Stimulated activated CD8-positive, alpha-beta memory T cell treated with anti-CD3 and anti-CD28 coated beads, Interleukin-7, amount 100 ng/mL, for 24 hours (primary cell): ENCODE measurements around the gene TUBA8.
"Not testable (repeated sequence)": the region's sequence is repeated elsewhere in the genome, so short reads cannot be mapped to it uniquely, and the experiment has no call there.

Source experiments
- DNase-seq: peaks from one replicate; pipeline ENCODE4 v3.0.0-alpha.2; 2020; ENCODE audit warnings: low read depth

TUBA8 gene

DNA sequence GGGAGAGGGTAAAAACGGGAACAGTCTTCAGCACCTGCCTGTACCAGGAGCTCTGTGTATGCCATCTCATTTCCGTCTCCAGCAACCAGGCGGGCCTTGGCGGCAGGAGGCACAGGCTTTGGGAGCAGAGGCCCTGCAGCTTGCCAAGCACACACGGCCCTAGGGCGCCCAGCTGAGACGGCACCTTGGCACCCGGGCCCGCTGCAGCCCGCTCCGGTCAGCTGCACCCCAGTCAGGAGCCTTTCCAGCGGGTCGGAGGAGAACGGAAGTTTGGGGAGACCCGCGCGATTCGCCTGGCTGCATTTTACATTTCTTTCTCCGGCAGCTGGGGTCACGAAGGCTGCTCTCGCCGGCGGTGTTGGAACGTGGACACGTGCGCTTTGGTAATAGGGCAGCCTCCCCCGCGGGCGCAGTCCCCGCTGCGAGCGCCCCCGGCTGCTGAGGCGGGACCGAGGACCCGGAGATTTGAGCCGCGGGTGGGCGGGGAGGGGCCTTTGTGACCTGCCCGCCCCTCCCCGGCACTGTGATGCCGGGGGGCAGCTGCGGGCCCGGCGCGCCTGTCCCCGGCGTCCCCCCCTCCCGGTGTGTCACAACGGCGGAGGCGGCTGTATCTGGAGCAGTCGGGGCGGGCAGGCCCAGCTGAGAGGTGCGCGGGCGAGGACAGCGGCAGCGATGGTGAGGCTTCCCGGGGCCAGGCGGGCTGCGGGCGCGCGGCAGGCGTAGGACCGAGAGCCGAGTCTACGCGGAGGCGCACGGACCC, at the start of gene TUBA8:
Gene TUBA8, plus strand, starts transcription at position 616 of the 760 bp plus-strand sequence. Its CDS starts 57 bp downstream, at position 673.
- no peak for DNase-seq

DNA sequence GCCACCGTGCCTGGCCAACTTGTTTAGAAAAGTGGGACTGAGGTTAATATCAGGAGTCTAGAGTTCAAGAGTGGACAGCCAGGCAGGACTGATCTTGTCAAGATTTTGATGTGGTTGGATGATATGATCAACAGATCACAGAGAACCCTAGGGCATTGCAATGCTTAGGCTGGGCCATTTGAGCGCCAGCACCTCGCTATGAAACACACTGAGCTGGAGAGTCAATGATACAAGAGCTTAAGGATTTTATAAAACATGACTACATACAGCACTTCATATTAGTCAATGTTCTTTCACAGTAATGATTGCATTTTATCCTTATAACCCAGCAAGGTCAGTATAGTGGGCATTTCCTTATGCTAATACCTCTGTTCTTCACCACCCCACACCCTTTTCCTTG, 48.2 kb upstream of the TUBA8 start:
- no peak for DNase-seq

DNA sequence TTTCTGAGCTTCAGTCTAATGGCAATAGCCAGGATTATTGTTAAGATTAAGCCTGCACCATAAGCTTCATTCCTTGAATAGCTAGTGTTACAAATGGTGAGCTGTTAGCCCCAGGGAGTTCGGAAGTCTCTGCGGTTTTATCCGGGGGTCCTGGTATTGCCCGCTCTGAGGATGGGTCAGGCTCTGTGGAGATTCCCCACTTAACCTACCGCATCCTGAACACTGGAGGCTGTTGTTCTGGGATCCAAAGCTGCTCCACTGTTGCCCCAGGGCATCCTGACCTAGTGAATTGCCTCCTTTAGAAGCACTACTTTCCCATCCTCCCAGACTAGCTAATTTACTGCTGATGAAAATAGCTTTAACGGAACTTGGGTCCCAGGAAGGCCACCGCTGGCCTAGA, 47.3 kb upstream of the TUBA8 start:
- DNase-seq = no peak

DNA sequence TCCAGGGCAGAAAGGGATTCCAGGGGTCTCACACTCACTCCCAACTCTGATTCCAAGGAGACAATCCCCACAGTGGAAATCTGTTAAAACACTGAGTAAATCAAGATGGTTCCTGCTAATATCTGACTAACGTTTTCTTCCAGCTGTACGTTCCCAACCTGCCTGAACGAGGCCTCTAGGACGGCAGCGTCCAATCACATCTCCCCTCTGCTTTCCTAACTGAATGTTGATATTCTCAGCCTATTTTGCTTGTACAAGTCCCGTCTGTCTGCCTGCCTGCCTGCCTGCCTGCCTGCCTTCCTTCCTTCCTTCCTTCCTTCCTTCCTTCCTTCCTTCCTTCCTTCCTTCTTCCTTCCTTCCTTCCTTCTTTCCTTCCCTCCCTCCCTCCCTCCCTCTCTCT, 46.9 kb upstream of the TUBA8 start:
- not testable (repeated sequence) for DNase-seq

DNA sequence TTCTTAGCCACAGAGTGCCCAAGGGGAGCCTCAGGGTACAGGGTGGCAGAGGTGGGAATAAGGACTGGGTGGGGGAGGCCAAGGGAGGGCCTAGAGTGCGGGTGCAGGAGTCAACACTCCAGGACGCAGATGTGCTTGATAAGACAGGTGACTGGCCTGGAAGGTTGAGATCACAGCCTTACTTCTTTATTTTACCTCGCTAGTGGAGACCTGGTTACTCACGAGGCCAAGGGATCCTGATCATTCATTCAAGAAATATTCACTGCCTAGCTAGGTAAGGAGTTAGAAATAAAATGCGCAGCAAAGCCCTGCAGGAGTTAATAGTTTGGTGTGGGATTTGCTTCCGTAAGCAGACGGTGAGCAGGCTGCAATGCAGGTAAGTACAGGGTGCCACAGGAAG, 46.0 kb upstream of the TUBA8 start:
- DNase-seq = no peak

DNA sequence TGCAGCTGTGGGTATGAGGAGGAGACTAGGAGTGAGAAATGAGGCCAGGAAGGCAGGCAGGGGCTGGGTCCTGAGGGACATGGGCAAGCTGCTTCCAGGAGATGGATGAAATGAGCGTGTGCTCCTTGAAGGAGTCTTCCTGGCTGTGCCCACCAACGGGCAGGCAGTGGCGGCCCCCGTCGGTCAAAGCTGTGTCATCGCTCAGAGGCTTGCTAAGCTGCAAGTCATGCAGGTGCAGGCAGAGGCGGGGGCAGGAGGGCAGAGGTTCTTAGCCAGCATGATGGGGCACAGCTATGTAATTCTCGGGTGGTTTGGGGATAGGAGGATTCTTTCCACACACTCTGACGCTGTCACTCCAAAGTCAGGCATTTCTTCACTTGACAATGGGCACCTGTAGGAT, 45.4 kb upstream of the TUBA8 start:
- DNase-seq = no peak

DNA sequence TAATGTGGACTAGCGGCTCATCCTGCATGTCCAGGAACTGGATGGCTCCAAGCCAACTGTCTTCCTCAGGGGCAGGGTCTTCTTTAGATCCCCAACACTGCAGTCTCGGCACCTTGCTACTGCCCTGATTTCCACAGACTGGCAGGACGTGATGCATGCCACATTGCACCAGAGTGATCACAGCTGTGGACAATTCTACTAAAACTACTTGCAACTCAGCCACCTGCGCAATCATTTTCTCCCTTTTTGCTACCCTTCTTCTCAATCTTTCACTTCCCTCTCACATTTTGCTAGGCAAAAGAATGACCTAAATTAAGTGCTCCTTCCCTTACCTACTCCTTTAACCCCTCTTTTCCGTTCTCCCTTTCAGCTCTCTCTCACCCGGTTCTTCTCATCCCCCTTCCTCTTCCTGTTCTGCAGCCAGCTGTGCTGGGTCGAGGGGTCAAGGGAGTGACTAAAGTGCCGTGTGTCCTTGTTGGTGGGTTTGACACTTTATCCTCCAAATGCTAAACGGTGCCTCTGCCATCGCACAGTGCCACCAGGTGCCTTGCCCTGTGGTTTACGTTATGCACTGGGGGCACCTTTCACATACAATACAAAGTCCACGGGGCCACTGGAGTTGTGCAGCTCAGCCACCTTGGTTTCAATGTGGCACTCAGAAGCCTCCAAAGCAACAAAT, 44.3 kb upstream of the TUBA8 start:
- DNase-seq = no peak

DNA sequence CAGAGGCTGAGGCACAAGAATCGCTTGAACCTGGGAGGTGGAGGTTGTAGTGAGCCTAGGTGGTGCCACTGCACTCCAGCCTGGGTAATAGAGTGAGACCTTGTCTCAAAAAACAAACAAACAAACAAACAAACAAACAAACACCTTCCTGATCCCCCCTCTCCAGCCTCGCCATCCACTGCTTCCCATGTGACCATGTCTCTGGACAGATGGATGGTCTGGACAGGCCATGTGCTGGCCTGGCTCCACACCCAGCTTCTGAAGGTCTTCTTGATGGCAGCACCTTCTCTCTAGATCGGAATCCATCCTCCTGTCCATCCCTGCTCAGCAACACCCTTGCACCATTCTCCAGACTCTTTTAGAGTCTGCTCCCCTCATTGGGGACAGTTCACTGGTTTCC, 43.5 kb upstream of the TUBA8 start:
- DNase-seq = no peak

DNA sequence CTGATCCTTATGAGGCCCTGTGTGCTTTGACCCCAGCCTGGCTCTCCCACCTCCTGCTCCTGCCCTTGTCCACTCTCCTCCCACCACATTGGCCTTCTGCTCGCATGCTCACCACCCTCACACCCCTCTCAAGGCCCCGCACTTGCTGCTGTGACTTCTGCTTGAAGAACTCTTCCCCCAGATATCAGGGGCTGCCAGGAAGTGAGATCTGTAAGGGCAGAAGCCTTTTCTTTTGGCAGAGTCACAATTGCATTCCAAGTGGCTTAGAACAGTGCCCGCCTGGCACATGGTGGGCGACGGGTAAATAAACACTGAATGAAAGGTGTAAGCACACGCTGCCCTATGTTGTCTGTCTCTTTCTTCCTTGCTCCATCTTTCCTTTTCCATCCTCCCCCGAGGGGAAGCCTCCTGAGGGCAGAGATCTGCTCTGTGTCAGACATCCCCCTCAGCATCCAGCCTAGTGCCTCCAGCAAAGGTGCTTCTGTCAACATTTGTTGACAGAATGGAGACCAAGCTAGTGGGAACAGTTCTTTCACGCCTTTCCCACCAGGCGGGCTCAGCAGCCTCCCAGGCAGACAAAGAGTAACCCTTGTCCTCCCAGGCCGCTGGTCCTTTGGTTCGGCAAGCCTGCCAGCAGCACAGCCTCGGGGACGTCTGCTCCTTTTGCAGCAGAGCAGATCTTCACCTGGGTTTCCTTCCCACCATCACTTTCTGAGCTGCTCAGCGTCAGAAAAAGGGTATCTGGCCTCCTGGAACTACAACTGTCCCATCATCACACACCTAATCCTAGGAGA, 42.9 kb upstream of the TUBA8 start:
- DNase-seq = no peak

DNA sequence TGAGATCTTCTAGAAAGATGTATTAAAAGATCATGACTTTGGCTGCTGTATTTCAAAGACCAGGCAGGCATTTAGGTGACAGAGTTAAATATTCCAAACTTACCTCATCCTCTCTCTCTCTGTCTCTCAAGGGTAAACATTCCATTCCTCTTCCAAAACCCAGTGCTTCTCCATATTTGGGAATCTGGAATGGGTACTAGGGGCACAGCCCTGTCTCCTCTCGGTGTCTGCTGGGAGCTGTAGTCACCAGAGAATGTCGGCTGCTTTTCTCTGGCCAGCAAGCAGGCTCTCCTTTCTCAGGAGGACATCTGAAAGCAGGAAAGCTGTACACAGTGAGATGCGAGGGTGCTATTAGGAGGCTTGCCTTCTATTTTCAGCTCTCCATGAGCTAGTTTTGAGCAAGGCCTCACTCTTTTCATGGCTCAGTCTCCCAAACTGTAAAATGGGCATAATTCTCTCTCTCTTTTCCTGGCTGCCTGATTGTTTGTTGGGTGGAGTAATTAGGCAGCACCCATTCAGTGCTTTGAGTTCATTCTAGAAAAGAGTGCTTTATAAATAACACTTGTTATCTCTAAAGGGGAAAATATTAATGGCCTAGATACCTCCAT, 42.1 kb upstream of the TUBA8 start:
- DNase-seq = no peak

DNA sequence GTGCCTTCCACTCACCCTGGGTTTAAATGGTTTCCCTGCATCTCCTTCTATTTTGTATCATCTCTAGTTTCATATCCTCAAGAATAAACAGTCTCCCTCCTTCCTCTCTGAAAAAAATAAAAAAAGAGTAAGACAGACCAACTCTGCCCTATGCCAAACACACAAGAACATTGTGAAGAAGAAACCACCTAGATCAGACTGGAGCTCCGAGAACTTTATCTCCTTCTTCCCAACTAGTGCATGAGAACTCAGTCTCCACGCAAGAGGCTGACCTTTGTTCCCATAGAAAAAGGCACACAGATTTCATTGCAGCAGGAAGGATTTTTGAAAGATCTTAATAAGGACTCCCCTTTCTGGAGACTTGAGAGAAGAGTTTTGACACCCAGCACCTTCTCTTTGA, 41.6 kb upstream of the TUBA8 start:
- DNase-seq = no peak

DNA sequence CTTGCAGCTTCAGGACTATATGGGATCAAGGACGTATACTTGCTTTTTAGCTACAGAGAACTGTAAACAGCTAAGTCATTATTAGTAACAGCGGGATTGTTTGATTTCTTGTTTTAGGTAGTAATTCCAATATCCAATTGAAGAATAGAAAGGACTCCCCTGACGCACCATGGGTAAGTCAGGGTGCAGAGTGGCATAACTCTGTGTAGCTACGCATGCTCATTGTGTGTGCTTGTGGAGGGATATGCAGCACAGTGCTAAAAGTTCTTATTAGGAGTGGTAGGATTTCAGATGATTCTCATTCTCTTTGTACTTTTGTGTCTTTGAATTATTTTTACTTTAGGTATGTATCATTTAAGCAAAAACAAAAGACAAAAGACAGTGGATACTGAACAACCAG, 40.6 kb upstream of the TUBA8 start:
- DNase-seq = no peak

DNA sequence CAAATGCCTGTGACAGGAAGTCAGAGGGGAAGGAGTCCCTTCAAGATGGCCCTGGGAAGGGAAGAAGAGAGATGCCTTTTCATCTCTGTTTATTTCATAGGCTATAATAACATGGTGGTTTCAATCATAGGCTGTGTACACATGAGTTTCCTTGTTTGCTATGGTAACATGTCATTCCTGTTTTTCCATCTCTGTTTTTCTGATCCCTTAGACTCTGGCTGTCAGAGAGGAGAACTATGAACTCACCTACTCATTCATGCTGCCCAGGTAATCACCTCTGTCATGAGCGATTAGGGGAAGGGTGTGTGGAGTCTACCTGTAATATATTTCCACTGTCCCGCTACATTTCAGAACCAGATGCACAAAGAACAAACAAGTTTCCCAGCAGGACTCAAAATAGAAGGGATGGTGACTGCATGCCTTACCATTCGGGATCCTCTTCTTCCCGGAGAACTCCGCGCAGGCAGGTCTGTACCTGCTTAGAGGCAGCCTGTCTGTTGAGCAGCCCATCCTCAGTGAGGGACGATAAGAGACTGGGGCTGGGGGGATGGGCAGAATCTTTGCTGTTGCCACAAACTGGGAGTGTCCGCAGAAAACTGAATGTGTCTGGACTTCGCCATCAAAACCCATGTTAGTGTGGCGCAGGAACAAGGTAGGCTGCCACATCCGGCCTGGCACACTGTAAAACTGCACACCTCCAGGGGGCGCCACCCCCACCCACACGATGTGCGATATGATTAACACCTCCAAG, 39.9 kb upstream of the TUBA8 start:
- no peak for DNase-seq

DNA sequence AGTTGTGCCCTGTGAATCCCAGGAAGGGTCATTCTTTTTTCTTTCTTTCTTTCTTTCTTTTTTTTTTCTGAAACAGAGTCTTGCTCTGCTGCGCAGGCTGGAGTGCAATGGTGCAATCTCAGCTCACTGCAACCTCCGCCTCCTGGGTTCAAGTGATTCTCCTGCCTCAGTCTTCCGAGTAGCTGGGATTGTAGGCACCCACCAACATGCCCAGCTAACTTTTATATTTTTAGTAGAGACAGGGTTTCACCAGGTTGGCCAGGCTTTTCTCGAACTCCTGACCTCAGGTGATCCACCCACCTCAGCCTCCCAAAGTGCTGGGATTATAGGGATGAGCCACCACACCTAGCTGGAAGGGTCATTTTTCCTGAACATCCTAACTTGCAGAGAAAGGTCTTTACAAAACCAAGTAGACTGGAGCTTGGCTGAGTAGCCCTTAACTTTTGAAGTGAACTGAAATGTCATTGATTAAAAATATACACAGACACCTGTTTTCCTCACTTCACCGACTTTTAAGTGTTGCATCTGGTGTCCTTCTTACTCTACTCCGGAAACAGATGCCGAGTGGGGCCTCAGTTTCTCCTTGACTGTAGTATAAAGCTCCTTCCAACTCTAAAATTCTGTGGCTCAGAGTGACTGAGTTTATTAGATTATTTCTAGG, 39.2 kb upstream of the TUBA8 start:
- DNase-seq = not testable (repeated sequence)

DNA sequence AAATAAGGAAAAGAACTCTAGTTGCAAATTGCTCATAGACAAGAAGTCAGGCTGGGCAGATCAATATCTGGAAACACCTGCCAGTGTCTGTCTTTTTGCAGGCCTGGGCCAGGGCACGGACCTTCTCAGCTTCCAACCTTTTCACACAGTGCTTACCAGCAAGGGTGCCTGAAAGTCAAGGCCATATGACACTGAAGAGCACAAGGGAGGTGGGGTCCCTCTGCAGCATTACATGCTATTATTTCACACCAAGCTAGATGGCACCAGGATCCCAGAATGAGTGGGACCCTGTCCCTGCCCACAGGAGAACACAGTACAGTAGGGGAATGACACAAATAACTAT, 38.7 kb upstream of the TUBA8 start:
- DNase-seq = no peak

DNA sequence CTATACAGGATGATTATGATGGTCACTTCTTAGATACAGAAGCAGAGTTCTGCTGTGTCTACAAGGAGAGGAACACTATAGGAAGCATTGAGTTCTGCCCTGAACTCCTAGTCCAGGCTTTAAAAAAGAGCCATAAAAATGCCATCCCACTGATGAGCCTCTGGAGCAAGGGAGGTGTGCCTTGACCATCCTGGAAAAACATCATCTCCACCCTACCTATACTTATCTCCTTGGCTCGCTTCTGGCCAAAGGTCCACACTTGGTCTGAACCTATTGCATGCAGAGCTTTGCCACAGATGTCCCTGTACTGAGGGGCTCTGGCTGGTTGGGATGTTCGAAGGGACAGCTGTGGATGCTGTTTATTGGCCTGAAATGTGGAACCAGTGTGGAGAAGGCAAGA, 37.1 kb upstream of the TUBA8 start:
- DNase-seq = no peak

DNA sequence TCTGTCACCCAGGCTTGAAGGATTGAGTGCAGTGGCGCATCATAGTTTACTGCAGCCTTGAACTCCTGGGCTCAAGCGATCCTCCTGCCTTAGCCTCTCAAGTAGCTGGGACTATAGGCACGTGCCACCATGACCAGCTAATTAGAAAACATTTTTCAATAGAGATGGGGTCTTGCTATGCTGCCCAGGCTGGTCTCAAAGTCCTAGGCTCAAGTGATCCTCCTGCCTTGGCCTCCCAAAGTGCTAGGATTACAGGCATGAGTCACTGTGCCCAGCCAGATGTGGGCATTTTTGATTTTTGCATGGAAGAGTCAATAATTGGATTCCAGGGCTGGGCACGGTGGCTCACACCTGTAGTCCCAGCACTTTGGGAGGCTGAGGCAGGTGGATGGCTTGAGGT, 36.7 kb upstream of the TUBA8 start:
- DNase-seq = not testable (repeated sequence)

DNA sequence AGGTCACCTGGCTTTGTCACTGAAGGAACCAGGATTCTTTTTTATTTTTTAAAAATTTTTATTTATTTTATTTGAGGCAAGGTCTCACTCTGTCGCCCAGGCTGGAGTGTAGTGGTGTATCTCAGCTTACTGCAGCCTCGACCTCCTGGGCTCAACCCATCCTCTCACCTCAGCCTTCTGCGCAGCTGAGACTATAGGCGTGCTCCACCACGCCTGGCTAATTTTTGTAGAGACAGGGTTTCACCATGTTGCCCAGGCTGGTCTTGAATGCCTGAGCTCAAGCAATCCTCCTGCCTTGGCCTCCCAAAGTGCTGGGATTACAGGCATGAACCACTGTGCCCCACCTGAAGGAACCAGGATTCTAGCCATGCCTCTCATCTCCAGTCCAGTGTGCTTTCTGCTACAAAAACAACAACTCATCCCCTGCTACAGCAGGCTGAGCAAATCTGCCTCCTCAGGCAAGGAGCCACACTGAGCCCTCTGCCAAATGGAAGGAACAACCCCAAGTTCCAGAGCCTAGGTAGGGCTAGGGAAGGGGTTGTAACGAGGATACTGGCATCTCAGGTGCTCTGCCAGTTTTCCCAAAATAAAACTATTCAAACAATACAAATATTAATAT, 35.4 kb upstream of the TUBA8 start:
- no peak for DNase-seq

DNA sequence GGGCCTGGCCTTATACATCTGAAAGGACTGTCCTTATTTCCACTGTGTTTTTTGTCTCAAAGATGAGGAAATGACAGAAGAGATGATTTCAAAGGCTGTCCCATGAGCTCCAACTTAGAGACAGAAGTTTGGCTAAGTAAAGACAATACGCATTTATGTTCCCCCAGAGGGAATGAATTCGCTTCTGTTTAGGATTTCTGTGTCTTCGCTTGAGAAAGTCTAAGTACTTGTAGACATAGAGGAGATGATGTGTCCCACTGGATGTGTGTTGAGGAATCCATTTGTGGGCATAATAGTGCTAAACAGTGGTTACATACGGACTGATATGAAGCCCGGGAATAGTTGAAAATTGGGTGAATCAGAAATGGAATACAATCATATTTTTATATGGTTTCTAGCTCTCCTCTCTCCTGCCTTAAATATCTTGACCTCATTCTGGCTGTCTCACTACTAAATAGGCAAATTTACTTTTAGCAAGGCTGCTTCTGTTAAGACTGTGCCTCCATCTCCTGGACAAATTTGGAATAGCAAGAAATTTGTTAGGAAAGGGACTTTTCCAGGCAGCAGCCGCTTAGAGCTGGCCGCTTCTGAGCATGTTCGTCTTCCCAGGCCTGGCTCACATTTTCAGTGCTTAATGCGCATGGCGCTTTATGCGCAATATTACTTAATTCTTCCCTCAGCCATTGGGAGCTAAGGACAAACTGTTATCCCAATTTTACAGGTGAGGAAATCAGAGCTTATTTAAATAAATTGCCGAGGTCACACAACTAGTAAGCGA, 34.7 kb upstream of the TUBA8 start:
- no peak for DNase-seq

DNA sequence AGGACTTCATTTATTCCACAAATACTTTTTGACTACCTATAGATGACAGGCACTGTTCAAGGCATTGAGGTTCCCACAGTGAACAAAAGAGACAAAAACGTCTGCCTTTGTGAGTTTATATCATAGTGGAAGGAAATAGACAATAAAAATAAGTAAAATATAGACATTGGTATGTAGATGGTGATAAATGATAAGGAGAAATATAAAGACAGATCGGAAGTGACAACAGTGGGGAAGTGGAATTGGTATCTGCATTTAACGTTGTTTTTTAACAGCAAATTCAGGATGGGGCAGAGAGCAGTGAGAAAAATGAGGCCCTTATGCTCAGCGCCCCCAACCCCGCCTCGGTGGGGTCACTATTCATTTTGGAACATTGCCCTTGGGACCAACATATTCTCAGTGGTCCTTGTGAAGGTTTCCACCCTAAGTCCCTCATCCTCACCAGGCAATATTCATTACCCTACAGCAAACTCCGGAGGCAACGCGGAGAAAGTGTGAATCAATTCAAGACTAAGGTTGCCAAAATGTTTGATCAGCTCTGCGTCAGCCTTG, 33.4 kb upstream of the TUBA8 start:
- no peak for DNase-seq
